HEK293 (cell line): ENCODE results near the gene DST.

Source experiments
- AEBP2 ChIP-seq: fragments of 450-650 bp; formaldehyde crosslinking; IDR thresholded peaks from 2 replicates; pipeline ENCODE4 v1.5.1; 2016; ENCODE audit warnings: missing biosample characterization, missing genetic modification characterization, borderline replicate concordance
- FEZF1 ChIP-seq: fragments of 450-650 bp; formaldehyde crosslinking; IDR thresholded peaks from 2 replicates; pipeline ENCODE4 v1.5.1; 2016; ENCODE audit warnings: missing biosample characterization, missing genetic modification characterization
- GLIS1 ChIP-seq: fragments of 450-650 bp; formaldehyde crosslinking; IDR thresholded peaks from 2 replicates; pipeline ENCODE4 v1.5.1; 2016; ENCODE audit warnings: missing biosample characterization, missing genetic modification characterization
- HIC1 ChIP-seq: fragments of 450-650 bp; formaldehyde crosslinking; IDR thresholded peaks from 2 replicates; pipeline ENCODE4 v1.5.1; 2016; ENCODE audit warnings: missing biosample characterization, missing genetic modification characterization
- HOXD13 ChIP-seq: sonication (generic); formaldehyde crosslinking; IDR thresholded peaks from 2 replicates; pipeline ENCODE4 v1.8.0; 2022; ENCODE audit warnings: missing genetic modification reagents, borderline replicate concordance
- PRDM2 ChIP-seq: fragments of 450-650 bp; formaldehyde crosslinking; IDR thresholded peaks from 2 replicates; pipeline ENCODE4 v1.5.1; 2016; ENCODE audit warnings: missing biosample characterization, missing genetic modification characterization, borderline replicate concordance
- ZBTB11 ChIP-seq: fragments of 450-650 bp; formaldehyde crosslinking; conservative IDR thresholded peaks from 2 replicates; pipeline ENCODE4 v1.5.1; 2016; ENCODE audit warnings: low read depth, missing biosample characterization, missing genetic modification characterization
- ZBTB20 ChIP-seq: fragments of 450-650 bp; formaldehyde crosslinking; IDR thresholded peaks from 2 replicates; pipeline ENCODE4 v1.5.1; 2016; ENCODE audit warnings: missing biosample characterization, missing genetic modification characterization
- ZBTB6 ChIP-seq: fragments of 450-650 bp; formaldehyde crosslinking; IDR thresholded peaks from 2 replicates; pipeline ENCODE4 v1.5.1; 2017; ENCODE audit warnings: missing biosample characterization, missing genetic modification characterization
- ZNF140 ChIP-seq: fragments of 450-650 bp; formaldehyde crosslinking; IDR thresholded peaks from 2 replicates; pipeline ENCODE4 v1.5.1; 2016; ENCODE audit warnings: missing biosample characterization, missing genetic modification characterization
- ZNF157 ChIP-seq: fragments of 450-650 bp; formaldehyde crosslinking; IDR thresholded peaks from 2 replicates; pipeline ENCODE4 v1.5.1; 2016; ENCODE audit warnings: missing biosample characterization, missing genetic modification characterization
- ZNF2 ChIP-seq: fragments of 450-650 bp; formaldehyde crosslinking; IDR thresholded peaks from 2 replicates; pipeline ENCODE4 v1.5.1; 2016; ENCODE audit warnings: missing biosample characterization, missing genetic modification characterization
- ZNF221 ChIP-seq: fragments of 450-650 bp; formaldehyde crosslinking; IDR thresholded peaks from 2 replicates; pipeline ENCODE4 v1.5.1; 2017; ENCODE audit warnings: missing biosample characterization, missing genetic modification characterization, borderline replicate concordance
- ZNF223 ChIP-seq: fragments of 450-650 bp; formaldehyde crosslinking; IDR thresholded peaks from 2 replicates; pipeline ENCODE4 v1.5.1; 2016; ENCODE audit warnings: missing biosample characterization, missing genetic modification characterization
- ZNF24 ChIP-seq: fragments of 450-650 bp; formaldehyde crosslinking; IDR thresholded peaks from 2 replicates; pipeline ENCODE4 v1.5.1; 2016; ENCODE audit warnings: missing biosample characterization, missing genetic modification characterization
- ZNF366 ChIP-seq: fragments of 450-650 bp; formaldehyde crosslinking; conservative IDR thresholded peaks from 2 replicates; pipeline ENCODE4 v1.5.1; 2016; ENCODE audit warnings: missing biosample characterization, missing genetic modification characterization
- ZNF423 ChIP-seq: fragments of 450-650 bp; formaldehyde crosslinking; IDR thresholded peaks from 2 replicates; pipeline ENCODE4 v1.5.1; 2016; ENCODE audit warnings: missing biosample characterization, missing genetic modification characterization
- ZNF488 ChIP-seq: fragments of 450-650 bp; formaldehyde crosslinking; IDR thresholded peaks from 2 replicates; pipeline ENCODE4 v1.5.1; 2016; ENCODE audit warnings: missing biosample characterization, missing genetic modification characterization
- ZNF558 ChIP-seq: fragments of 450-650 bp; formaldehyde crosslinking; IDR thresholded peaks from 2 replicates; pipeline ENCODE4 v1.5.1; 2016; ENCODE audit warnings: missing biosample characterization, missing genetic modification characterization
- ZNF585B ChIP-seq: fragments of 450-650 bp; formaldehyde crosslinking; IDR thresholded peaks from 2 replicates; pipeline ENCODE4 v1.5.1; 2016; ENCODE audit warnings: missing biosample characterization, missing genetic modification characterization
- ZNF658 ChIP-seq: fragments of 450-650 bp; formaldehyde crosslinking; IDR thresholded peaks from 2 replicates; pipeline ENCODE4; 2016; ENCODE audit warnings: missing biosample characterization, missing genetic modification characterization
- ZNF791 ChIP-seq: fragments of 450-650 bp; formaldehyde crosslinking; IDR thresholded peaks from 2 replicates; pipeline ENCODE4 v1.5.1; 2016; ENCODE audit warnings: missing biosample characterization, missing genetic modification characterization
- ZNF792 ChIP-seq: fragments of 450-650 bp; formaldehyde crosslinking; IDR thresholded peaks from 2 replicates; pipeline ENCODE4 v1.5.1; 2016; ENCODE audit warnings: missing biosample characterization, missing genetic modification characterization
- ZNF837 ChIP-seq: fragments of 450-650 bp; formaldehyde crosslinking; IDR thresholded peaks from 2 replicates; pipeline ENCODE4 v1.5.1; 2016; ENCODE audit warnings: missing biosample characterization, missing genetic modification characterization
- ZXDB ChIP-seq: fragments of 450-650 bp; formaldehyde crosslinking; IDR thresholded peaks from 2 replicates; pipeline ENCODE4 v1.5.1; 2016; ENCODE audit warnings: missing biosample characterization, missing genetic modification characterization

The DST gene

GRCh38 chr6:56515081-56515905, 127.4 kb downstream of the DST start (continued):
- TF ChIP-seq ZBTB11 (no peak), ZNF837 (tag by site-specific recombination) (no peak), HOXD13 (CRISPR knock-in tag) (no peak), ZXDB (tag by site-specific recombination) (no peak), ZBTB20 (tag by site-specific recombination) (no peak), ZNF423 (tag by site-specific recombination) (no peak), ZNF488 (tag by site-specific recombination) (no peak), ZNF585B (no peak), ZNF792 (no peak), AEBP2 (no peak), ZNF223 (tag by site-specific recombination) (no peak), ZNF2 (no peak; the same call in 1 of the 2 replicates), ZNF140 (tag by site-specific recombination) (no peak), ZBTB6 (tag by site-specific recombination) (no peak), ZNF658 (tag by site-specific recombination) (no peak), PRDM2 (tag by site-specific recombination) (no peak), ZNF157 (tag by site-specific recombination) (no peak), GLIS1 (tag by site-specific recombination) (no peak), ZNF221 (tag by site-specific recombination) (no peak), ZNF366 (tag by site-specific recombination) (0 out of 2 replicates have a peak, but pooled peaks have one; percentile 9), FEZF1 (tag by site-specific recombination) (peak; percentile 85), ZNF24 (tag by site-specific recombination) (no peak), ZNF791 (tag by site-specific recombination) (no peak), HIC1 (tag by site-specific recombination) (no peak), ZNF558 (tag by site-specific recombination) (no peak)
